GM21723 (cell line): ENCODE results near the gene PDP2.
"Not testable (repeated sequence)": the region's sequence is repeated elsewhere in the genome, so short reads cannot be mapped to it uniquely, and the experiment has no call there.

Source experiments
- ATAC-seq: cut with Tn5 transposase; IDR thresholded peaks from one replicate; pipeline ENCODE4 v1.9.1; 2021; ENCODE audit warnings: mild to moderate bottlenecking, moderate library complexity; ENCODE audit not compliant: unreplicated experiment

The PDP2 gene

DNA sequence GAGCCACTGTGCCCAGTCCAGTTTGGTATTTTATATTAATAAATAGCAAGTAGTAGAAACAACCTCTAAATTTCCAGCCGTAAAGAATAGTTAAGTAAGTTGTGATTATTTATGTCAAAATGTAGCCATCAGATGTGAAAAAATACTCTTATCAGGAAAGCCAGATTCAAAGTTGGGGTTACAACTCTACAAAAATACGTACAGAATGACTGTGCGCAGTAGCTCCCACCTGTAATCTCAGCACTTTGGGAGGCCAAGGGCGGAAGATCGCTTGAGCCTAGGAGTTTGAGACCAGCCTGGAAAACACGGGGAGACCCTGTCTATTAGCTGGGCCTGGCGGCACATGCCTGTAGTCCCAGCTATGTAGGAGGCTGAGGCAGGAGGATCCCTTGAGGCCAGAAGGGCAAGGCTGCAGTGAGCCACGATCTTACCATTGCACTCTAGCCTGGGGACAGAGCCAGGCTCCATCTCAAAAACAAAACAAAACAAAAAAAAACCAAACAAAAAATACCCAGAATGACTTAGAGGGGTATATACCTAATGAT lies 1.7 kb downstream of the PDP2 start:
- ATAC-seq, result no peak

DNA sequence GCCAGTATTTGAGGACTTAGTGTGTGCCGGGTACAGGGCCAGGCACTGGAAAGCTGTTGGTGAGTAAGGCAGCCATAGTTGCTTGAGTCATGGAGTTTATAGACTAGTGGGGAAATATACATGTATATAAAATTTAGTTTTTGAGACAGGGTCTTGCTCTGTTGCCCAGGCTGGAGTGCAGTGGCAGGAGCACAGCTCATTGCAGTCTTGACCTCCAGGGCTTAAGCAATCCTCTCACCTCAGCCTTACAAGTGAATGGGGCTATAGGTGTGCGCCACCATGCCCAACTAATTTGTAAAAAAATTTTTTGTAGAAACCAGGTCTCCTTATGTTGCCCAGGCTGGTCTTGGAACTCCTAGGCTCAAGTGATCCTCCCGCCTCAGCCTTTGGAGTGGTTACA lies 2.4 kb downstream of the PDP2 start:
- no peak for ATAC-seq

DNA sequence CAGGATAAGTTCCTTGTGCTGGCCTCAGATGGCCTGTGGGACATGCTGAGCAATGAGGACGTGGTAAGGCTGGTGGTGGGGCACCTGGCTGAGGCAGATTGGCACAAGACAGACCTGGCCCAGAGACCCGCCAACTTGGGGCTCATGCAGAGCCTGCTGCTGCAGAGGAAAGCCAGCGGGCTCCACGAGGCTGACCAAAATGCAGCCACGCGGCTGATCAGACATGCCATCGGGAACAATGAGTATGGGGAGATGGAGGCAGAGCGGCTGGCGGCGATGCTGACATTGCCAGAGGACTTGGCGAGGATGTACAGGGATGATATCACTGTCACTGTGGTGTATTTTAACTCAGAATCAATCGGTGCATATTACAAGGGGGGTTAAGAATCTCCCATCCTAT lies 5.2 kb downstream of the PDP2 start:
- ATAC-seq, result no peak

DNA sequence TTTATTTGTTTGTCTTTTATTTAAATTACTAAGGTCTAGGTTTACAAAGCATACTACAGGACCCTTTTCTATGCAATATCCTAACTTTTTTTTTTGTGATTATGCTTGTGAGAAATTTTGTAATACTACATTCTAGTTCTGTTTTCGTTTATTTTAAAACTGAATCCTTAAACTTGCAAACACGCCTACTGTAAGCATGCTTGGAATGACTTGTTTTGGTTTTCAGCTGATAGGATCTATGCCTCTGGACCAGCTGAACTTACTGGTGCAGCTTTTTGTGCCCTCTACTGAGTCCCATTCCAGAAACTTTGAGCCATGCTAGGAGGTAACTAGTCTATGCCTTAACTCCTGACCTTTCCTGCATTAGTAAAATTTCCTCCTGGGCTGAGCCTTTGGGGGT lies 6.0 kb downstream of the PDP2 start:
- no peak for ATAC-seq

DNA sequence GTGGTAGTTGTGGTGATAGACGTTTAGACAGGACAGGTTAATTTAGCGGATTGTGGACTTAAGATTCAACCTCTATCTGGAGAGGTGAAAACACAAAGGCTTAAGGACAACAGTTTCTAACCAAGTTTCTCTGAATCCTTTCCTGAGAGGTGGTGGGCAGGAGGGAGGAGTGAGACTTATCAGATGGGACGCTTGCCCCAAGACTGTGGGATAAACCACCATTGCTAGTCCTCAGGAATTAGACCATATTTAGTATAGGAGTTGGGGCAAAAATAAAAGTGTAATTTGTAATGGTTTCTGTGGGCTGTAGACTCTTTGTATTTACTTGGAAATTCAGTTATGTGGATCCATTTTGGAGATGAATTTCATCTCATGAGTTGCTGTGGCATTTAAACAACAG lies 6.6 kb downstream of the PDP2 start:
- ATAC-seq, result no peak

DNA sequence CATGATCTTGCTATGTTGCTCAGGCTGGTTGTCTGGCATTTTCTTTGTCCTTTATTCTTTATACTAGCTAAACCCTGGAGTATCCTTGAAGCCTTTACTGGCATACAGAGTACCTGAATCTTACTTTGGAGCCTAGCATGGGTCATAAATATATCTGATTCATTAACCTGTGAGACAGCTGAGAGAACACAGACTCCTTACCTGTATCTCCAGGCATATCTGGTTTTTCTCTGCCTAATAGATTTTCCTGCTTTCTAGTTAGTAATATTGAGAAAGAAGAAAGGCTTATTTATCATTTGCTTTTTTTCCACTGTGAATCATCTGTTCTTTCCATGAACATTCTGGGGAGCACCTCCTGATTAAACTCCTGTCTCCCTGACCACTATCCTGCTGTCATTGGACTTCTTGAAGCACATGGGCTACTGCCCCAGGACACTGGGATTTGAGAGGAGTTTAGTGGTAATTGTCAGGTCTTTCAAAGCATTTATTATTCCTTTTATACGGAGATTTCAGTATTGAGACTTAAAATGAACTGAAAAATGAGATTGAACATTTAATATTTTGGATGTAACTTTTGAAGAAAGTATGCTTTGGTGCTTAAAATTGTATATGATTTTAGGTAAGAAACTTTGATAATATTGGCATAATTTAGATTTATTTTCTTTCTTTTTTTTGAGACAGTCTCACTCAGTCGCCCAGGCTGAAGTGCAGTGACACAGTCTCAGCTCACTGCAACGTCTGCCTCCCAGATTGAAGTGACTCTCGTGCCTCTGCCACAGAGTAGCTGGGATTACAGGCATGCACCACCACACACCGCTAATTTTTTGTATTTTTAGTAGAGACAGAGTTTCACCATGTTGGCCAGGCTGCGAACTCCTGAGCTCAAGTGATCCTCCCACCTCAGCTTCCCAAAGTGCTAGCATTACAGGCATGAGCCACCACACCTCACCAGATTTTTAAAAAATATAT lies 8.6 kb downstream of the PDP2 start:
- ATAC-seq, result no peak

DNA sequence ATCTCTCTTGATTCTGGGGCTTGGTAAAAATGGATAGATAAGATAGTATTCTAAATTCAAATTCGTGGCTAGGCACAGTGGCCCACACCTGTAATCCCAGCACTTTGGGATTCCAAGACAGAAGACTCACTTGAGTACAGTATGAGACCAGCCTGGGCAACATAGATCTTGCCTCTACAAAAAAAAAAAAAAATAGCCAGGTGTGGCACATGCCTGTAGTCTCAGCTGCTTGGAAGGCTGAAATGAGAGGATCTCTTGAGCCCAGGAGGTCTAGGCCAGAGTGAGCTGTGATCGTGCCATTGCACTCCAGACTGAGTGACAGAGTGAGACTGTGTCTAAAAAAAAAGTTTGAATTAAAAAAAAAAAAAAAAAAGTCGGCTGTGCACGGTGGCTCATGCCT lies 9.3 kb downstream of the PDP2 start:
- no peak for ATAC-seq

DNA sequence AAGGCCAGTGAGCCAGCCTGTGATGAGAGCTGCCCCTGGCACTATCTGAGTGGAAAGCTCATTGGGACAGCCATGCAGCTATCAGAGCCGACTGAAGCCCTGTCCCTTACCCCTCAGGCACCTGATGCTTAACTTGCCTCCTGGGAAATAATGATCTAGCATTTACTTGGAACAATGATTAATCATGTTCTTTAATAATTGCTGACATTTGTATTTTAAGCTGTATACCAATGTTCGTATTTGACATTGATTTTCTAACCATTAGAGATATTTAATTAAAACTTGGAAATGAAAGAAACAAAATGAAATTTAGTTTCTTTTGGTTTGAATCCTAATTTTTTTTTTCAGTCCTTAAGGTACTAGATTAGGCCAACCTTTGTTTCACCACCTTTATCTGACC lies 10.5 kb downstream of the PDP2 start:
- no peak for ATAC-seq

DNA sequence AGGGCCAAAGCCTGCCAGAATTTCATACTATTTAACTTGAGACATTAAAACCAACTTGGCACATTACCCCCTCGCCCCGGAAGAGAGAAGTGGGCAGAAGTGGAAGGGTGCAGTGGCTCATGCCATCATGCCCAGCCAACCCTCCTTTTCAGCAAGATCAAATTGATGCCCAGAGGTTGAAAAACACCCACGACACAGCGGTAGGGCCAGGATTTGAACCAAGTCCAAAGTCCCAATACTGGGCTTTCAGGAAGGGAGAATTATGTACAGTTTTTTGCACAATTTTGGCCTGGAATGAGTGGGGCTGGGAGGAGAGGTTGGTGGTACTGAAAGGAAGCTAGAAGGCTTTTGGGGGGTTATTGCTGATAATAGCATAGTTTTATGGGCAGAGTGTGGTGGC lies 11.0 kb downstream of the PDP2 start:
- no peak for ATAC-seq

DNA sequence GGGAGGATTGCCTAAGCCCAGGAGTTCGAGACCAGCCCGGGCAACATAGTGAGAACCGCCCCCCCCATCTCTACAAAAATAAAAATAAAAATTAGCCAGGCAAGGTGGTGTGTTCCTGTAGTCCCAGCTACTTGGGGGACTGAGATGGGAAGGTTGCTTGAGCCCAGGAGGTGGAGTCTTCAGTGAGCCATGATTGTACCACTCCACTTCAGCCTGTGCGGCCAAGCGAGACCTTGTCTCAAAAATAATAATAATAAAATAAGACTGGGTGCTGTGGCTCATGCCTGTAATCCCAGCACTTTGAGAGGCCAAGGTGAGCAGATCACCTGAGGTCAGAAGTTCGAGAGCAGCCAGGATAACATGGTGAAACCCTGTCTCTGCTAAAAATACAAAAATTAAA lies 11.5 kb downstream of the PDP2 start:
- ATAC-seq, result no peak

DNA sequence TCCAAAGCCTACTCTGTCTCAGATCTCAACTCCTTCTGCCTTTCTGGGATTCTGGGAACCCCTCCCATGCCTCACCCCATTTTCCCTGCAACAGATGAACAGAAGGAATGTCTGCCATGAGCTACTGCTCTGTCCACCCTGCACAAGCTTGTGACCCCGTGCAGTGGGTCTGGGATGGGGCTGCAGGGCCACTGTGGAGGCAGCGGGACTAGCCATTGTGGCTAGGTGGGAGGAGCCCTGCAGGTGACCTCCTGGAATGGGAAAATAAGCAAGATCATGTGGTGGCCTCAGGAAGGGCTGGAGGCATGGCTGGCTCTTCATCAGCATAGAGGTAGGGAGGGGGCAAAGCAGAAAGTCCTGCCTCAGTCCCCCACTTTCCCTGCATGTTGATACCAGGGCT lies 13.7 kb downstream of the PDP2 start:
- no peak for ATAC-seq

DNA sequence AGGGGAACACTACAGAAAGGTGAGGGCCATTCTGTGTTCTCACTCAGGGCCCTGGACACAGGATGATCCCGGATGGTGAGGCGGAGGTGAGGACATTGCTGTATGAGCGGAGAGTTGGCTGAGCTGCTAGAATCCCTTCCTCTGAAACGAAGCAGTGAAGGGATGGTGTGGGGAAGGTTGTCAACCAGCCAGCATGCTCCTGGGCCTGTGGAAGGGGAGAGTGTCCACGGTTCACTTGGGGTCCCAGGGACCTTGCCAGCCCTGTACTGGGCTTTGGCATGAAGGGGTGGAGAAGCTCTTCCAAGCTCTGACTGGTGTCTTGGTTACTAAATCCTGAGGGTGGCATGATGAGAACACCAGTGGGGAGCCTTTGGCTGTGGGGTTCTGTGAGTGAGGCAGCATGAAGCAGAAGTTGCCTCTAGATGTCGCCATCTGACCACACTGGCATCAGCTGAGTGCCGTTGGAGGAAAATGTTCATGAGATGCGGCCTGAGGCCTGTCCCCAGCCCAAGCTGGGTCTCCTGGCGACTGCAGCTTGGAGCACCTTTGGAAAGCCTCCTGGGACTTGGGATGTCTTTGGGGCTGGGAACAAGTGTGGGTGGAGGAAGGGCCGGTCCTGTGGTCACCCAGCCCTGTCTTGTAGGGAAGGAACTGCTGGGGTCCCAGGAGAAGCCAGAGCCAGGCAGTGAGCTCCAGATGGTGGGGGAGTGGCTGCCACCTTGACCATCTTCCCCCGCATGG lies 14.8 kb downstream of the PDP2 start:
- ATAC-seq, result peak; percentile 72

DNA sequence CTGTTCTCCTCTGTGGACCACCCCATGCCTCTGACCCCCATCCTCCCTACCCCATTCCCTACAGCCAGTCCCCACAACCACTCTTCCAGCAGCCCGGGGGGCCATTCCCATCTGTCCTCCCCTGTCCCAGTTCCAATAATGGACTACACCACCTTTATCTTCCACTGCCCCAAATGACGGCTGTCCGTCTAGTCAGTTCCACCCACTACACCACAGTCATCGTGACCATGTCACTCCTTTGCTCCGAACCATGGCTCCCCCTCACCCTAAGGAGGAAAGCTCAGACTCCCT lies 15.3 kb downstream of the PDP2 start:
- no peak for ATAC-seq

DNA sequence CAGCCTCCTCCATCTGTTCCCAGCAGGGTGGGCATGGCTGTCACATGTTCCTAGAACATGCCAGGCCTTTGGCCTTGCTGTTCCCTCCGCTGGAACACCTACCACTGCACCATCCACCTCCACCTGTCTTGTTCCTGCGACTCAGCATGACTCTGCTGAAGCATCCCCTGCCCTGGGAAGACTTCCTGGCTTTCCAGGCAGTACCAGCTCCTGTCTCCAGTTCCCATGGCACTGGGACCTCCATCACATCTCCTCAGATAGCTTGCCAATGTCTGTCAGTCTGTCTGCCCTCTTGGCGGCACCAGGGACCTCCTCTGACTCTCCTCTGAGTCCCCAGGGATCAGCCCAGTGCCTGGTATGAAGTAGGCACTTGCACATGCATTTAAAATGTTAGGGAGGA lies 15.7 kb downstream of the PDP2 start:
- no peak for ATAC-seq

DNA sequence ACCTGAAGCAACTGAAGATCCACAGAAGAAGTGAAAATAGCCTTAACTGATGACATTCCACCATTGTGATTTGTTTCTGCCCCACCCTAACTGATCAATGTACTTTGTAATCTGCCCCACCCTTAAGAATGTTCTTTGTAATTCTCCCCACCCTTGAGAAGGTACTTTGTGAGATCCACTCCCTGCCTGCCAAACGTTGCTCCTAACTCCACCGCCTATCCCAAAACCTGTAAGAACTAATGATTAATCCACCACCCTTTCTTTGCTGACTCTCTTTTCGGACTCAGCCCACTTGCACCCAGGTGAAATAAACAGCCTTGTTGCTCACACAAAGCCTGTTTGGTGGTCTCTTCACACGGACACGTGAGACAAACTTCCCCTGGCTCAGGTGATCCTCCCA lies 16.4 kb downstream of the PDP2 start:
- not testable (repeated sequence) for ATAC-seq

DNA sequence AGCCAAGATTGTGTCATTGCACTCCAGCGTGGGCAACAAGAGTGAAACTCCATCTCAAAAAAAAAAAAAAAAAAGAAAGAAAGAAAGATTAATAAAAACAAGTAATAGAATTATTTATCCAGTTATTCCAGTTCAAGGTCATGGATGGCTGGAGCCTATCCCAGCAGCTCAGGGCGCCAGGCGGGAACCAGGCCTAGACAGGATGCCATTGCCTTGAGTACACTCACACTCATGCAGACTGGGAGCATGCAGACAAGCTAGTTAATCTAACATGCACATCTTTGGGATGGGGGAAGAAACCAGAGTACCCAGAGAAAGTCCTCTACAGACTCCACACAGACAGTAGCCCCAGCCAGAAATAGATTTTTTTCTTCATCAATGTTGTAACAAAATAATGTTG lies 17.9 kb downstream of the PDP2 start:
- no peak for ATAC-seq

DNA sequence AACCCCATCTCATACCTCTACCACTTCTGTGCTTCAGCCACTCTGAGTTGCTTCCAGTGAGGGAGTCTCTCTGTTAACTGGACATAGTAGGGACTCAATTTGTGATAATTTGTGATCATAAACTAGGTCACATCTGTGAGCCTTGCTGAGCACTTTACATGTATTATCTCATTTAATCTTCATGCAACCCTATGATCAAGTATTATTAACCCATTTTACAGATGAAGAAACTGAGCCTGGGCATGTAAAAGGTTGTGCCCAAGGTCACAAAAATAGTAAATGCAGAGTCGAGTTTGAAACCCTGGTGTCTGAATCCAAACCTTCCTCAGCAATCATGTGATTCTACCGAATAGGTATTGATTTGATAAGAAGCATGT lies 18.6 kb downstream of the PDP2 start:
- no peak for ATAC-seq

DNA sequence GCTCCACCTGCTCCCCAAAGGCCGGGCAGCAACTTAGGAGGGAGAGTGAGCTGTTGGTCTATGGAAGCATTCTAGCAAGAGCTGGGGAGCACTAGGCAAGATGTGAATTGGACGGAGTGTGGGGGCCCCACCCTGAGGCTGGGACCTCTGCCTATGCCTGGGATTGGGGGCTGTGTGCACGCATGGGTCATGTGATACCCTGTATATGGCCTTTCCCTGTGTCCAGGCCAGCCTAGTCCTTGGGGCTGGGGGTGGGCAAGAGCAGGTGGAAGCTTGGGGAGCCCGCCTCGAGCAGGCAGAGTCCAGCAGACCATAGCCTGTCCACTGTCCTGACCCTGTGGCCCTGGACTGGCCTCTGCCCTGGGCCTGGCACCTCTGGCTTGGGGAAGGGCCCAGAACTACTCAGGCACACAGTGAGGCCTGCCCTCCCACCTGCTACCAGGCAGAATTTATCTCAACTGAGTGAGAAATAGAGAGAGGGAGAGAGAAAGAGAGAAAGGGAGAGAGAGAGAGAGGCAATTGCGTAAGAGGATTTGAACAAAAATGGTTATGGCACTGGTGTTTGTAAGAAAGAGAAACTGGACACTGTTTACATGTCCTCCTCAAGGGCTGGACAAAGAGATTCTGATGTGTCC lies 19.1 kb downstream of the PDP2 start:
- no peak for ATAC-seq

DNA sequence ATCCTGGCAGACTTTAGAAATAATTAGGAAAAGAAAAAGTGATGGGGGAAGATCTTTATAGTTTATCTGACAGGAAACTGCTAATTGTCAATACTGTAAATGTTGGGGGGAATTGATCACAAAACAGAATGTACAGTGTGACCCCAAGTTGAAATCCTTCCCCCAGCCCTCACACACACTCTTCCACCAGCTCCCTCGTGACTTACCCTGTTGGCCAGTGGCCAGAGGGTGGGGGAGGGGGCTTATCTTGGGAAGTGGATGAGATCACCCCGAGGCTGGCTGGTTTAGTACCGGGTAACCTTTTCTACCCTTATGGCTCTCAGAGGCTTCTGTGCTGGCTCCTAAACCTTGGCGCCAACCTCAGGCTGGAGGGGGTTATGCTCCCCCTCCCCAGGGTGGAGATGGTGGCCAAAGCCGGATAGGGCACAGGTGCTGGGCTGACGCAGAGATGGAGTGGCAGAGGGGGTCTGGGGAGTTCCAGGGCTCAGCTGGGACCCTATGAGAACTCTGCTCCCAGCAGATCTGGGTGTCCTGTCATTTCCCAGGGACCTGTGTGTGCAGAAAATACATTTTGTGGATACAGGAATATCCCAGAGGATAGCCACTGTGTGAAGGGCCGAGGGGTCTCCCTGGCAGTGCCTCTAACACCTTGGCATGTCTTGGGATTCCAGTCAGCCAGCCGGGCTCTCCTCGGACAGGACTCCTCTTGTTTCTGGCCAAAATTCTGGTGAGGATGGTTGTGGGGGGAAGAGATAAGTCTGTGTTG lies 19.8 kb downstream of the PDP2 start:
- ATAC-seq, result no peak

DNA sequence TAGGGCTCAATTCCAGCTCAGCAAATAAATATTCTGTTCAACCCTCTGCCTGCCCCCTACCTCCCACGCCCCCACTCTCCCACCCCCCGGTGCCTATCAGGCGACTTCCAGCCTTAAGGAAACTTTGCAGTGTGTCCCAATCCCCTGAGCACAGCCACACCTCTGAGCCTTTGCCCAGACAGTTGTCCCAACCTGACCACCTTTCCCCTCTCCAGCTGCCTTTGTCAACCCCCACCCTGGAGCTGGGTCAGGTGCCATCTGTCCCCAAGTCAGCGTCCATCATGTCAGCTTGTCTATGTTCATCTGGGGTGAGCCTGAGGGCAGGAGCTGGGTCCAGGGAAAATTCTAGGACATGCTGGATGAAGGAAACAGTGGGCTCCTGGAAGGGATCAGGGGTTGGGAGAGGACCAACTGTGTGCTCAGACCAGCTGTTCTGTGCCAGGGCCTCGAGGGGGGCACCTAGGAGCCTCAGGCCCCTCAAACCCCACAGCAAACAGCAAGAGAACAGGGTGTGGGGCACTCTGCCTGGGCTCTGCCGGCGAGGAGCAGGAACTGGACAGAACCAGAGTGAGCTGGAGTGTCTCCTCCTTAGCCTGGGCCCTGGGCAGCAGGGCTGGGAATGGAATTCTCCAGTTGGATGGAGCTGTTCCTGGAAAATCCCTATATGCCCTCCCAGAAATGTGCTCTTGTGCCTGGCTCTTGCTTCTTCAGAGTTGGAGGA lies 20.6 kb downstream of the PDP2 start:
- ATAC-seq, result no peak
